Measurements from ENCODE around the gene ALK. TPM values are rescaled to one million over a fixed set of nuclear protein-coding genes. Genes with fewer than 3 reads are reported as not detected.

Gene ALK
- total RNA-seq, 1 experiment from 2014 or later = 59.6 TPM

- H3K27me3 ChIP-seq = no peaks in the 10 kb centered on the region
- peaks cover 7% of the 10 kb centered on the region for H3K36me3 ChIP-seq
- peaks cover 20% of the 10 kb centered on the region; the same call in 1 of the 2 replicates for H3K9me3 ChIP-seq (replicated peaks)
- no peak overlapping the region for H3K4me3 ChIP-seq
- no peaks in the 10 kb centered on the region for H3K4me1 ChIP-seq
- DNase-seq = no peak
- no peak overlapping the region for H3K27ac ChIP-seq
Observed at GRCh38 chr2:29502460-29502911, 418.9 kb downstream of the ALK start.

GRCh38 chr2:29497375-29497774, 424.0 kb downstream of the ALK start:
- Histone ChIP-seq H3K4me3 (no peak overlapping the region), H3K27ac (no peak overlapping the region)

GRCh38 chr2:29496198-29496597, 425.2 kb downstream of the ALK start:
- Histone ChIP-seq H3K27ac (no peak overlapping the region), H3K4me3 (no peak overlapping the region), H3K36me3 (no peaks in the 10 kb centered on the region), H3K27me3 (no peaks in the 10 kb centered on the region), H3K9me3 (replicated peaks) (no peaks in the 10 kb centered on the region), H3K4me1 (no peaks in the 10 kb centered on the region)
- DNase-seq = no peak

More at GRCh38 chr2:29497375-29497774, 424.0 kb downstream of the ALK start:
- H3K9me3 ChIP-seq (replicated peaks) = peaks cover 5% of the 10 kb centered on the region; the same call in 1 of the 2 replicates
- H3K27me3 ChIP-seq = no peaks in the 10 kb centered on the region
- H3K4me1 ChIP-seq = no peaks in the 10 kb centered on the region
- DNase-seq = no peak
- H3K36me3 ChIP-seq = peaks cover 4% of the 10 kb centered on the region; the same call in 1 of the 2 replicates

DNA sequence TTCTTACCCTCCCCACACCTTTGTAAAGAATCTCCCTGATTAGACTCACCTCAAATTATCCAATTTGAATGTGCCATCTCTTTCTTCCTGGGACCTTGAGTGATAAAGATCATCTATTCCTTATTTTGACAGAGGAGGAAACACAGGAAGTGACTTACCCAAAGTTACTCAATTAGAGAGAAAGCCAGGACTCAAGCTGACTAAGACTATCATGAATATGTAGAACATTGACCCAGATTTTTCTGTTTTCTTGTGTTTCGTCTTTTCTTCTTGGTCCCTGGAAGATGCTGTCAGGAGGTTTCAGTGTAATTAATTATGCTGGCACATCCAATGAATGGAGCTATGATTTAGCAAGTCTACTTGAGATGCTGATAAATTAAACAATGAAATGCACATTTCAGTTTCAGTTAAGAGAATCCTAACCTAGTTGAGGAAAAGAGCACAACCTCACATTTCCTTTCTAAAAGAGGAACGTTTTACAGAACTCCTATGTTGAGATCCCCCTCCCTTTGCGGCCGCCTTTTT, 425.8 kb downstream of the ALK start:
- Histone ChIP-seq H3K4me1 (no peaks in the 10 kb centered on the region), H3K27ac (no peak overlapping the region), H3K36me3 (no peaks in the 10 kb centered on the region; the same call in 1 of the 2 replicates), H3K4me3 (no peak overlapping the region), H3K9me3 (replicated peaks) (no peaks in the 10 kb centered on the region), H3K27me3 (no peaks in the 10 kb centered on the region)
- no peak for DNase-seq

DNA sequence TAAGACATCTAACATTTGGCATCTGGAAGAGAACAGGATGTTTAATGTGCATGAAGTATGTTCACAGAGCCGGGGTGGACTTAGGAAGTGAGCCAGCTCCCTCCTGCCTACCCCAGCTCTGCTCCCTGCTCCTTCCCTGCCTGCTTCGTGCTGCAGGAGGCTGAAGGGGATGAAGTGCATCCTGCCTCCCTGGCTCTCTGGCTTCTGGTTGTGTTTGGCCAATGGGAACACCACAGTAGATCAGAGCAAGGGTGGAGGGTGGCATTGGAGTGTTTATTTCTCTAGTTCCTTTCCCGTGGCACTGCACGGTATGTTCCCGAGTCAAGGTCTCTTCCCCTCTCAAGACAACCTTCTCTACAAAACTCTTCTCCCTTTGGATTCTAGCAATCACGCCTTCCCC, 426.3 kb downstream of the ALK start:
- DNase-seq = no peak
- H3K9me3 ChIP-seq (replicated peaks) = no peaks in the 10 kb centered on the region
- H3K27ac ChIP-seq = no peak overlapping the region
- no peaks in the 10 kb centered on the region for H3K27me3 ChIP-seq
- no peaks in the 10 kb centered on the region; the same call in 1 of the 2 replicates for H3K36me3 ChIP-seq
- H3K4me1 ChIP-seq = no peaks in the 10 kb centered on the region
- H3K4me3 ChIP-seq = no peak overlapping the region

DNA sequence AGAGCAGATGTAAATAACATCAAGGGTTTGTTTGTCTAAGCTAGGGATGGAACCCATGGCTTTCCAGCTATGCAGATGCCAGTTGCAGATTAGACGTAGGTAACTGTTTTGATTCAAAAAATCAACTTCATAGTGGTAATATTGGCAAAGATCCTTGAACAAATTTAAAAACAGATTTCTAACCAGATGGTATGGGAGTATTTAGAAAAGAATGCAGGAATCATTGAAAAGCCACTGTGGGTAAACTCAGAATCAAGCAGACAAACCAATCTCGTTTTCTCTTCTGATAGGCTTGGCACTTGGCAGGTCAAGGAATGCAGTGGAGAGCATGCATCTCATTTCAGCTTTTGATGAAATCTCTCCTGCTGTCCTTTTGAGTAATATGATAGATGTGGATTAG, 428.7 kb downstream of the ALK start:
- H3K4me3 ChIP-seq = no peak overlapping the region
- peaks cover 7% of the 10 kb centered on the region; the same call in 1 of the 2 replicates for H3K36me3 ChIP-seq
- no peaks in the 10 kb centered on the region for H3K9me3 ChIP-seq (replicated peaks)
- H3K27ac ChIP-seq = no peak overlapping the region
- no peaks in the 10 kb centered on the region for H3K4me1 ChIP-seq
- no peaks in the 10 kb centered on the region for H3K27me3 ChIP-seq
- DNase-seq = no peak

GRCh38 chr2:29490045-29490444, 431.3 kb downstream of the ALK start:
- DNase-seq = no peak
- no peak overlapping the region for H3K4me3 ChIP-seq
- no peaks in the 10 kb centered on the region for H3K4me1 ChIP-seq
- H3K27ac ChIP-seq = no peak overlapping the region
- H3K36me3 ChIP-seq = peaks cover 14% of the 10 kb centered on the region; the same call in 1 of the 2 replicates
- H3K9me3 ChIP-seq (replicated peaks) = no peaks in the 10 kb centered on the region
- H3K27me3 ChIP-seq = no peaks in the 10 kb centered on the region

DNA sequence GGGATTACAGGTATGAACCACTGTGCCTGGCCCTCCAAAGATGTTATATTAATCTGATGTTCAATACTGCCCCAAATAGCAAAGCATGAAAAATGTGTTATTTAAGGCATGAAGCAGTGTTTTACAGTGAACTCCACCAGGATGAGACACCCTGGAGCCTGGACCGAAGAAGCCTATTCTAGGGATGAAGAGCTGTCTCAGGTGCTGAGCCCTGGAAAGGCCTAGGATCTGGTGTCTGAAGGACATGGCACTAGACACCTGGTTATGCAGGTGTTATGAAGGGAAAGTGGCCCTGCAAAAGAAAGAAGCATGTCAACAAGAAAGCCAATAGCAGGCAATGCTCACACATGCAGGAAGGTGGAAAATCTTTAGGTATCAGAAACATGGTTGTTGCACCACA, 431.8 kb downstream of the ALK start:
- no peaks in the 10 kb centered on the region for H3K27me3 ChIP-seq
- no peaks in the 10 kb centered on the region for H3K9me3 ChIP-seq (replicated peaks)
- no peak overlapping the region for H3K27ac ChIP-seq

DNA sequence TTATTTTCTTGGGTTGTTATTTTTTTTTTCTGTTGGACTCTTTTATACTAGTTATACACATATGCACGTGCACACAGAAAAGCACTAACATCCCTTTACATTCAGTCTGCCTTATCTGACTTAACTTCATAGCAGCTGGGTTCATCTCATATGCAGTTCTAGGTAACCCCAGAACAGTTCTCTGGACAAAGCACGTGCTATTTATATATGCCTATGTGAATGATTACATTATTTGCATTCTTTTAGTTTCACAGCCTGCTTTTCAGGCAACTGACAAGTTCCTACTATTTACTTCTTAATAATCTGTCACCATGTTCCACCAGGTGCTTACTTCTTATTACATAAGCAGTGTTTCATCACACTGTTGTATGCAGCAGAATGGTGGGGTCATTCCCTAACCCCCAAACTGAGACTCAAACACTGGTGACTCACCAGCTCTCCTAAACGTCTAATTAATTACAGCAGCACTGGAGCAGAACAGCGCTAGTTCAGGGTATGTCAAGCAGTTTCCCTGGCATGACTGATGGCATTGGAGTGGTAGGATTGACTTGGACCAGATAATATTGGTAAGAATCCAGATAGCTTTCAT, 433.3 kb downstream of the ALK start:
- no peak for DNase-seq
- Histone ChIP-seq H3K36me3 (peaks cover 14% of the 10 kb centered on the region; the same call in 1 of the 2 replicates), H3K4me1 (no peaks in the 10 kb centered on the region), H3K9me3 (replicated peaks) (0 out of 2 replicates have a peak, but pooled peaks cover 4% of the 10 kb centered on the region), H3K27ac (no peak overlapping the region), H3K4me3 (no peak overlapping the region), H3K27me3 (no peaks in the 10 kb centered on the region)

More for the DNA sequence above, 431.8 kb downstream of the ALK start:
- H3K4me3 ChIP-seq = no peak overlapping the region
- no peak for DNase-seq
- H3K36me3 ChIP-seq = peaks cover 14% of the 10 kb centered on the region; the same call in 1 of the 2 replicates
- no peaks in the 10 kb centered on the region for H3K4me1 ChIP-seq

DNA sequence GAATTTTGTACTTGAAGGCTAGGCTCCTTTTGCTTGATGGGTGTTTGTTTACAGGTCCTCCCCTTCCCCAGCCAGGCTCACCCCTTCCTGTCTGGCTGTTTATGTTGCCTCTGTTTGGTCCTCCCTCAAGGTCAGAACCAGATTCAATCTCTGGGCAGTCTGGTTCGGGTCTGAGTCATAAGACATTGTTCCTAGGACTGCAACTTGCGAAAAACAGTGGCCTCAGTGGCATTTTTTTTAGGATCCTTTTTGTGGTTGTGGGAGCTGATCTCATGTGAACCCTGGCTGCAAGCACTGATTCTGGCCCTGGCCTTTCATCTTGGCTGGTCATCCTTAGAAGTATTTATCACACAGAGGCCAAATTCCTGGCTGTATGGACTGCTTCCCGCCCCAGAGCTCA, 435.8 kb downstream of the ALK start:
- no peaks in the 10 kb centered on the region for H3K4me1 ChIP-seq
- H3K9me3 ChIP-seq (replicated peaks) = 0 out of 2 replicates have a peak, but pooled peaks cover 4% of the 10 kb centered on the region
- H3K27ac ChIP-seq = no peak overlapping the region
- H3K4me3 ChIP-seq = no peak overlapping the region
- peaks cover 14% of the 10 kb centered on the region; the same call in 1 of the 2 replicates for H3K36me3 ChIP-seq
- H3K27me3 ChIP-seq = no peaks in the 10 kb centered on the region
- DNase-seq = no peak

GRCh38 chr2:29485117-29485516, 436.3 kb downstream of the ALK start:
- Histone ChIP-seq H3K36me3 (peaks cover 14% of the 10 kb centered on the region; the same call in 1 of the 2 replicates), H3K9me3 (replicated peaks) (0 out of 2 replicates have a peak, but pooled peaks cover 4% of the 10 kb centered on the region), H3K27me3 (no peaks in the 10 kb centered on the region), H3K4me3 (no peak overlapping the region), H3K27ac (no peak overlapping the region), H3K4me1 (peaks cover 3% of the 10 kb centered on the region; the same call in 1 of the 2 replicates)
- no peak for DNase-seq

DNA sequence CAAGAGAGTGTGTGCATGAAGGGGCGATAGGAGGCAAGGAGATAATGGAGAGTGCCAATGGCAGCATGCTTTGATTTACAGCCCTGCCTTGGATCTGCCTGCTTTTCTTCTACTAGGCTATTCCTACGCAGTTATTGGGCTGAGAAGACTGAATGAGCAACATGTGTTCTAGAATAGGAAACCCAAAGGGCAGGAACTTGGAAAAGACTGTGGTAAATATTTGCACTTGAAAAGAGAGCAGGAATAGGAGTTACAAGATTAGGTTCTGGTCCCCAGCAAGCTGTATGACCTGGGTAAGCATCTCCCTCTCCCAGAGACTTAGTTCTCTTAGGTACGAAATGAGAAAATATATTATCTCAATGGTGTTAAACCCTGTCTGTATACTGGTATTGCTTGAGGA, 438.5 kb downstream of the ALK start:
- Histone ChIP-seq H3K4me1 (peaks cover 21% of the 10 kb centered on the region), H3K4me3 (no peak overlapping the region), H3K27ac (no peak overlapping the region), H3K9me3 (replicated peaks) (0 out of 2 replicates have a peak, but pooled peaks cover 4% of the 10 kb centered on the region), H3K36me3 (peaks cover 7% of the 10 kb centered on the region; the same call in 1 of the 2 replicates), H3K27me3 (no peaks in the 10 kb centered on the region)
- DNase-seq = no peak

- Histone ChIP-seq H3K36me3 (peaks cover 7% of the 10 kb centered on the region; the same call in 1 of the 2 replicates), H3K27me3 (no peaks in the 10 kb centered on the region), H3K9me3 (replicated peaks) (0 out of 2 replicates have a peak, but pooled peaks cover 4% of the 10 kb centered on the region), H3K4me1 (peaks cover 26% of the 10 kb centered on the region), H3K27ac (no peak overlapping the region), H3K4me3 (no peak overlapping the region)
- DNase-seq = no peak
Observed at GRCh38 chr2:29482348-29482747, 439.0 kb downstream of the ALK start.

GRCh38 chr2:29481313-29481712, 440.1 kb downstream of the ALK start:
- H3K27me3 ChIP-seq = no peaks in the 10 kb centered on the region

DNA sequence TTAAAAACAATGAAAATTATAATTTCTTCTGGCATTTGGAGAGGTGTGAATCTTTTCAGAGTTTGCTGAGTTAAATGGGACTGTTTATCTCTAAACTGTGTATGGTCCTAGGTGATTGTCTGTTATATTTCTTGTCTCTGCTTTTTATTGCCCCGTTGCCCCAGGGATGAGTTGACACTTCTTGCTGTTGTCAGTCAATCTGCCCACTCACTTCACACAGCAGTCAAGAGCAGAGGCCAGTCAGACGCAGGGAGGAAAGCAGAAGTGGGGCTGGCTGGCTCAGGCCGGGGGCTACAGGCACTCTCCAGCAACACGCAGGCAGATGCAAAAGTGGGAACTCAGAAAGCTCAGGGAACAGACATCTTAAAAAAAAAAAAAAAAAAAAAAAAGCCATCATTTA, 441.0 kb downstream of the ALK start:
- no peak overlapping the region for H3K4me3 ChIP-seq
- no peaks in the 10 kb centered on the region for H3K36me3 ChIP-seq
- H3K27ac ChIP-seq = no peak overlapping the region
- DNase-seq = peak in 1 of 2 experiments; percentile 29
- H3K9me3 ChIP-seq (replicated peaks) = 0 out of 2 replicates have a peak, but pooled peaks cover 4% of the 10 kb centered on the region
- peaks cover 43% of the 10 kb centered on the region for H3K4me1 ChIP-seq
- H3K27me3 ChIP-seq = no peaks in the 10 kb centered on the region

More at GRCh38 chr2:29481313-29481712, 440.1 kb downstream of the ALK start:
- 0 out of 2 replicates have a peak, but pooled peaks cover under 1% of the 10 kb centered on the region for H3K36me3 ChIP-seq
- H3K4me1 ChIP-seq = peaks cover 36% of the 10 kb centered on the region
- H3K27ac ChIP-seq = no peak overlapping the region
- 0 out of 2 replicates have a peak, but pooled peaks cover 4% of the 10 kb centered on the region for H3K9me3 ChIP-seq (replicated peaks)
- no peak for DNase-seq
- H3K4me3 ChIP-seq = no peak overlapping the region

All from SJCRH30 (cell line).